H1 (cell line): ENCODE measurements around the gene PKNOX1. TPM values are rescaled to one million over a fixed set of nuclear protein-coding genes. Genes with fewer than 3 reads are reported as not detected.

Experiments
- CTCF ChIA-PET: fragments of 300-600 bp; sonication (Branson Sonifier 250); formaldehyde crosslinking; loops from one replicate; lab custom pipeline; 2021; ENCODE audit not compliant: partially characterized antibody; lab: Charles Lee
- POLR2A ChIA-PET: fragments of 300-600 bp; sonication (Branson Sonifier 250); formaldehyde crosslinking; loops from one replicate; lab custom pipeline; 2021; ENCODE audit warnings: inconsistent platforms; ENCODE audit not compliant: partially characterized antibody; lab: Charles Lee
- DNase-seq, 2 experiments: peaks; one replicate each; pipeline versions ENCODE4 v3.0.0 to v3.0.0-alpha.2; 2010 to 2022; ENCODE audit warnings: low spot score in 2 of 2, low read depth in 1 of 2, mixed read lengths in 1 of 2
- FAIRE-seq: peaks from 2 replicates; lab custom pipeline; 2011; peaks lifted over from hg19 to GRCh38; lab: Jason Lieb, UNC
- H2AFZ ChIP-seq: 2 replicates; pipeline ENCODE4 v1.8.1; 2012; ENCODE audit warnings: low read length, inconsistent platforms
- H2AK5ac ChIP-seq: 2 replicates; pipeline ENCODE4 v1.6.1; 2013; ENCODE audit warnings: low read depth, low read length
- H2BK120ac ChIP-seq: replicated peaks from 2 replicates; pipeline ENCODE3; 2013; ENCODE audit warnings: low read depth, low read length, inconsistent platforms
- H2BK12ac ChIP-seq: 2 replicates; pipeline ENCODE4 v1.6.1; 2013; ENCODE audit warnings: low read depth, low read length
- H2BK15ac ChIP-seq: 2 replicates; pipeline ENCODE4 v1.6.1; 2013; ENCODE audit warnings: low read length
- H2BK20ac ChIP-seq: 2 replicates; pipeline ENCODE4 v1.6.1; 2013; ENCODE audit warnings: low read length
- H2BK5ac ChIP-seq: 2 replicates; pipeline ENCODE4 v1.6.1; 2013; ENCODE audit warnings: low read depth, low read length
- H3K14ac ChIP-seq: 2 replicates; pipeline ENCODE4 v1.6.1; 2013; ENCODE audit warnings: inconsistent platforms; ENCODE audit not compliant: insufficient read length
- H3K18ac ChIP-seq: 2 replicates; pipeline ENCODE4 v1.6.1; 2013; ENCODE audit warnings: low read length; ENCODE audit errors: extremely low read depth
- H3K23ac ChIP-seq: 2 replicates; pipeline ENCODE4 v1.6.1; 2013; ENCODE audit warnings: inconsistent platforms; ENCODE audit not compliant: insufficient read length
- H3K23me2 ChIP-seq: 2 replicates; pipeline ENCODE4 v1.6.1; 2013; ENCODE audit warnings: low read depth, low read length
- H3K27ac ChIP-seq: 2 replicates; pipeline ENCODE4 v1.6.1; 2011; ENCODE audit warnings: low read depth, low read length, inconsistent platforms
- H3K27me3 ChIP-seq, 4 experiments: replicated peaks in 1 of 4; 1 replicate in 1 of 4; 2 replicates in 3 of 4; pipeline versions ENCODE4 v1.6.1 to v1.8.1; 2011 to 2013; ENCODE audit warnings: low read length in 3 of 4, mild to moderate bottlenecking in 3 of 4, inconsistent platforms in 2 of 4, mixed read lengths in 2 of 4, moderate library complexity in 1 of 4; ENCODE audit not compliant: control insufficient read depth in 3 of 4, insufficient read depth in 3 of 4; ENCODE audit errors: extremely low read depth in 1 of 4
- H3K36me3 ChIP-seq, 4 experiments: 2 replicates each; pipeline versions ENCODE4 v1.6.1 to v1.8.1; 2011 to 2013; ENCODE audit warnings: mild to moderate bottlenecking in 4 of 4, low read length in 3 of 4, moderate library complexity in 2 of 4, control low read depth in 1 of 4, inconsistent platforms in 1 of 4; ENCODE audit not compliant: insufficient read depth in 4 of 4, control insufficient read depth in 2 of 4
- H3K4ac ChIP-seq: replicated peaks from 2 replicates; pipeline ENCODE3; 2013; ENCODE audit warnings: low read length, low read depth, mixed read lengths, inconsistent platforms; ENCODE audit not compliant: insufficient read length
- H3K4me1 ChIP-seq, 4 experiments: replicated peaks in 1 of 4; 1 replicate in 1 of 4; 2 replicates in 3 of 4; pipeline versions ENCODE4 v1.6.1 to v1.8.1; 2011 to 2013; ENCODE audit warnings: low read length in 3 of 4, inconsistent platforms in 2 of 4, mixed read lengths in 1 of 4; ENCODE audit not compliant: insufficient read depth in 4 of 4, control insufficient read depth in 3 of 4
- H3K4me2 ChIP-seq, 2 experiments: 2 replicates each; pipeline versions ENCODE4 v1.6.1 to v1.8.1; 2011 to 2013; ENCODE audit warnings: low read depth in 2 of 2, low read length in 2 of 2, control low read depth in 1 of 2, inconsistent platforms in 1 of 2, mild to moderate bottlenecking in 1 of 2; ENCODE audit not compliant: insufficient read depth in 1 of 2
- H3K4me3 ChIP-seq, 4 experiments: fragments of 200-600, 300-600 bp in 1 of 4; sonication (generic), shearing (Covaris generic), sonication (Bioruptor Twin) in 1 of 4; 2 replicates each; pipeline versions ENCODE4 v1.5.1 to v1.8.1; 2011 to 2016; ENCODE audit warnings: low read length in 4 of 4, low read depth in 3 of 4, control low read depth in 2 of 4, inconsistent platforms in 2 of 4, mild to moderate bottlenecking in 2 of 4, mixed read lengths in 1 of 4, moderate library complexity in 1 of 4; ENCODE audit not compliant: insufficient read depth in 2 of 4; ENCODE audit errors: extremely low read depth in 1 of 4
- H3K56ac ChIP-seq: replicated peaks from 2 replicates; pipeline ENCODE3; 2013; ENCODE audit warnings: low read depth, mild to moderate bottlenecking, mixed read lengths, low read length, inconsistent platforms; ENCODE audit not compliant: insufficient read length
- H3K79me1 ChIP-seq: 2 replicates; pipeline ENCODE4 v1.6.1; 2013; ENCODE audit warnings: low read depth, low read length, control low read depth
- H3K79me2 ChIP-seq, 2 experiments: 2 replicates each; pipeline versions ENCODE4 v1.6.1 to v1.8.1; 2012 to 2013; ENCODE audit warnings: low read length in 2 of 2, mild to moderate bottlenecking in 2 of 2, inconsistent platforms in 1 of 2; ENCODE audit not compliant: insufficient read depth in 2 of 2, control insufficient read depth in 1 of 2
- H3K9ac ChIP-seq, 4 experiments: replicated peaks in 1 of 4; 1 replicate in 1 of 4; 2 replicates in 3 of 4; pipeline versions ENCODE4 v1.6.1 to v1.8.1; 2011 to 2013; ENCODE audit warnings: low read depth in 3 of 4, low read length in 3 of 4, control low read depth in 2 of 4, mild to moderate bottlenecking in 2 of 4, moderate library complexity in 2 of 4, inconsistent platforms in 1 of 4; ENCODE audit errors: extremely low read depth in 1 of 4
- H3K9me3 ChIP-seq, 2 experiments: 2 replicates each; pipeline versions ENCODE4 v1.6.1 to v1.8.1; 2012 to 2013; ENCODE audit warnings: mild to moderate bottlenecking in 2 of 2, moderate library complexity in 2 of 2, control low read depth in 1 of 2, inconsistent platforms in 1 of 2, low read depth in 1 of 2, low read length in 1 of 2, mixed read lengths in 1 of 2; ENCODE audit not compliant: insufficient read depth in 2 of 2
- H4K20me1 ChIP-seq, 2 experiments: replicated peaks in 1 of 2; 2 replicates each; pipeline versions ENCODE3 to v1.8.1; 2011 to 2013; ENCODE audit warnings: inconsistent platforms in 2 of 2, low read length in 2 of 2, mild to moderate bottlenecking in 1 of 2; ENCODE audit not compliant: insufficient read depth in 2 of 2, control insufficient read depth in 1 of 2
- H4K5ac ChIP-seq: 2 replicates; pipeline ENCODE4 v1.6.1; 2013; ENCODE audit warnings: low read length, low read depth, mixed read lengths, inconsistent platforms; ENCODE audit not compliant: insufficient read length
- H4K8ac ChIP-seq: 2 replicates; pipeline ENCODE4 v1.8.0; 2013; ENCODE audit warnings: mild to moderate bottlenecking, moderate library complexity, low read length, inconsistent platforms; ENCODE audit not compliant: insufficient read depth; ENCODE audit errors: extremely low read depth
- H4K91ac ChIP-seq: replicated peaks from 2 replicates; pipeline ENCODE3; 2013; ENCODE audit warnings: low read length, mixed read lengths, inconsistent platforms; ENCODE audit not compliant: insufficient read length
- CBX5 ChIP-seq: fragments of 300-800, 300-1000 bp; sonication (generic); IDR thresholded peaks from 2 replicates; pipeline ENCODE4 v1.7.1; 2016; ENCODE audit warnings: antibody characterized with exemption, low read length, low read depth
- E2F6 ChIP-seq: IDR thresholded peaks from 2 replicates; pipeline ENCODE4 v1.6.1; 2012; ENCODE audit warnings: inconsistent platforms
- NRF1 ChIP-seq: IDR thresholded peaks from 2 replicates; pipeline ENCODE4 v1.6.1; 2011; ENCODE audit warnings: mild to moderate bottlenecking, low read depth, low read length, improper control_type of control experiment
- TAF1 ChIP-seq: IDR thresholded peaks from 2 replicates; pipeline ENCODE4 v1.6.1; 2011; ENCODE audit warnings: mild to moderate bottlenecking, low read depth, low read length
- TCF12 ChIP-seq: IDR thresholded peaks from 2 replicates; pipeline ENCODE4 v1.6.1; 2011; ENCODE audit warnings: low read depth, mild to moderate bottlenecking, low read length
- WGBS, 2 experiments: shearing (Covaris generic) in 1 of 2; methylation state at CpG; one replicate each; pipeline versions ENCODE4 v1.1.6 to v1.1.7; 2013 to 2015; ENCODE audit warnings: low lambda C conversion rate in 2 of 2, mixed read lengths in 2 of 2, inconsistent platforms in 1 of 2, low coverage in 1 of 2, missing lambda C conversion rate in 1 of 2; ENCODE audit not compliant: insufficient replicate concordance in 2 of 2, insufficient coverage in 1 of 2, insufficient read length in 1 of 2; ENCODE audit errors: extremely low coverage in 1 of 2, missing lambda C conversion rate in 1 of 2; 5-methylcytosine and 5-hydroxymethylcytosine counted together
- polyA plus RNA-seq, 7 experiments: library from polyadenylated mRNA; depleted of rRNA in 3 of 7; stranded (reverse) in 5 of 7; unstranded in 2 of 7; fragments of >200 nt in 5 of 7; fragments of 200-250 nt in 2 of 7; gene quantifications; 1 replicate in 5 of 7; 2 replicates in 1 of 7; 4 replicates in 1 of 7; pipeline versions ENCODE4 v1.2.1 to v1.2.3, GENCODE V29; 2011 to 2013; ENCODE audit warnings: missing spikeins in 2 of 7, mixed read lengths in 2 of 7
- total RNA-seq: library from RNA; stranded (reverse); fragmentation: NEBNext Ultra II Directional; extraction: Animal tissue kit (Norgen Biotek cat#: 25700); gene quantifications from 2 replicates; pipeline ENCODE4 v1.2.1, GENCODE V29; 2021

PKNOX1 gene
- total and polyA plus RNA-seq, 2 of the 8 experiments (the other 6 are each of a cell fraction or from before 2014, with no cell fraction given), result 20.4 to 31.9 TPM

GRCh38 chr21:43004926-43005325, 30.6 kb downstream of the PKNOX1 start:
- no peak overlapping the region for H3K9ac ChIP-seq
- no peak overlapping the region for H3K14ac ChIP-seq
- H3K23ac ChIP-seq, result no peak overlapping the region
- no peak overlapping the region for H3K18ac ChIP-seq
- no peak overlapping the region for H3K4me2 ChIP-seq
- ChIA-PET CTCF (no interaction called here), POLR2A (interaction anchor here (1.1 to 1.5 kb wide), 2 partner anchors 13 to 88 kb away, joined by 3 to 4 read pairs; no protein-coding TSS in a partner anchor)
- H3K23me2 ChIP-seq, result no peaks in the 10 kb centered on the region
- H3K9me3 ChIP-seq, result peaks cover 3 to 4% of the 10 kb centered on the region in 2 experiments; a peak in 2 of 4 replicates
- no peak overlapping the region for H4K5ac ChIP-seq
- H3K36me3 ChIP-seq, result peaks cover 3 to 22% (median 8%) of the 10 kb centered on the region in 4 experiments; a peak in 7 of 8 replicates
- H3K79me1 ChIP-seq, result 0 out of 2 replicates have a peak, but pooled peaks cover 2% of the 10 kb centered on the region
- no peak overlapping the region for H4K91ac ChIP-seq
- peaks cover 0 to 3% of the 10 kb centered on the region in 2 experiments; a peak in 1 of 4 replicates for H3K79me2 ChIP-seq
- H3K4ac ChIP-seq, result no peak overlapping the region
- peaks cover 0 to 3% (median 1%) of the 10 kb centered on the region in 4 experiments; a peak in 2 of 7 replicates for H3K4me1 ChIP-seq
- H2BK20ac ChIP-seq, result no peak overlapping the region
- no peak overlapping the region for H3K4me3 ChIP-seq
- 83% methylated on average over 8 of the region's 8 CpGs; no CpG with 5 or more reads in 1 of the 2 experiments for WGBS, 2 experiments
- H2BK5ac ChIP-seq, result peak overlapping the region; percentile 56; the same call in 1 of the 2 replicates
- H4K20me1 ChIP-seq, result no peaks in the 10 kb centered on the region
- no peak overlapping the region for H3K27ac ChIP-seq
- no peak overlapping the region for H3K56ac ChIP-seq
- no peak for DNase-seq
- no peak overlapping the region for H2BK120ac ChIP-seq
- H2AFZ ChIP-seq, result no peak overlapping the region
- H2AK5ac ChIP-seq, result no peak overlapping the region
- H2BK12ac ChIP-seq, result peak overlapping the region; percentile 42; the same call in 1 of the 2 replicates
- H3K27me3 ChIP-seq, result no peaks in the 10 kb centered on the region
- no peak overlapping the region for H2BK15ac ChIP-seq
- no peak for FAIRE-seq
- H4K8ac ChIP-seq, result no peak overlapping the region
- TF ChIP-seq TAF1 (no peak), CBX5 (no peak), E2F6 (no peak), TCF12 (no peak), NRF1 (no peak)
